Stimulated activated CD4-positive, alpha-beta T cell treated with anti-CD3 and anti-CD28 coated beads, Interleukin-2, amount 100 ng/mL, for 4 hours (primary cell): ENCODE measurements around the gene DDX54.

ENCODE experiments used
- DNase-seq: peaks from one replicate; pipeline ENCODE4 v3.0.0-alpha.2; 2020; ENCODE audit warnings: low read depth

Gene DDX54

DNA sequence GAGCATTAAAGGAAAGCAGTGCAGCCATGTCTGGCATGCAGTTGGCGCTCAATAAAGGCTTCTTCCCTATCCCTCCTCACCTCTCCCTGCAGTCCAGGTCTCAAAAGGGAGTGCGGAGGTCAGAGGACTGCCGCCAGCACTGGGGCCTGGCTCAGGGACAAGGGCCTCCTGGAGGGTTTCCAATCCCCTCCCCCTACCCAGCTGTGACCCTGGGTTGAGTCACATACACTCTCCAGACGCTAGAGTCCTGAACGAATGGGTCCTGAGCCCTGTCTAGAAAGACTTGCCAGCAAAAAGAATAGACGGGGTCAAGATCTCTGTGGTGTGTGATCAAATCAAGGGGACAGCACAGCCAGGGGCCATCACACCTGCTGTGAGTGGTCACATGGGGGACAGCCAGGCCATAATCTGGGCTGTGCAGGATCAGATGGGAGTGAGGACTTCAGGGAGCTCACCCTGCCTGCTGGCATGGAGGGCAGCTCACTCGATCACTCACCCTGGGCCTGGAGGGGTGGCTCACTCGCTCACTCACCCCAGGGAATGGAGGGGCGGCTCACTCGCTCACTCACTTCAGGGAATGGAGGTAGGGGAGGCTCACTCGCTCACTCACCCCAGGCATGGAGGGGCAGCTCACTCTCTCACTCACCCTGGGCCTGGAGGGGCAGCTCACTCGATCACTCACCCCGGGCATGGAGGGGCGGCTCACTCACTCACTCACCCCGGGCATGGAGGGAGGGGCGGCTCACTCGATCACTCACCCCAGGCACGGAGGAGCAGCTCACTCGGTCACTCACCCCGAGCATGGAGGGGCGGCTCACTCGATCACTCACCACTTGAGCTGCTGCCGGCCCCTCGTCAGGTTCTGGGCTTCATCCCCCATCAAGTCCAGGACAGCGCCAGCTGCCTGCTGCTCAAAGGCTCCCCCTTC, 22.9 kb downstream of the DDX54 start:
- no peak for DNase-seq

DNA sequence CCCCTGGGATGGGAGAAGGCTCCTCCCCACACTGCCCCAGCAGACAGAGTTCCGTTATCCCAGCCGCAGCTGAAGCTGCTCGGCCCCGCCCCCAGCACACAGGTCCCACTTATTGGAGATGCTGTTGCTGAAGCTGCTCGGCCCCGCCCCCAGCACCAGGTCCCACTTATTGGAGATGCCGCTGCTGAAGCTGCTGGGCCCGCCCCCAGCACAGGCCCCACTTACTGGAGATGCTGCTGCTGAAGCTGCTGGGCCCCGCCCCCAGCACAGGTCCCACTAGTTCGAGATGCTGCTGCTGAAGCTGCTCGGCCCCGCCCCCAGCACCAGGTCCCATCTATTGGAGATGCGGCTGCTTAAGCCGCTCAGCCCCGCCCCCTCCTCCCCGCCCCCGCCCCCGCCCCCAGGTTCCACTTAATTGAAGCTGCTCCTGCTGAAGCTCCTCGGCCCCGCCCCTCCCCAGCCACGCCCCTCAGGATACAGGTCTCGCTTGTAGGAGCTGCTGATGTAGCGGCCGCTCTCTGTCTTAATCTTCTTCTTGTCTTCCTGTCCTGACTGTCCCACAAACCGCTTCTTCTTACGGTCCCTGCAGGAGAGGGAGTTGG, 23.8 kb downstream of the DDX54 start:
- no peak for DNase-seq

DNA sequence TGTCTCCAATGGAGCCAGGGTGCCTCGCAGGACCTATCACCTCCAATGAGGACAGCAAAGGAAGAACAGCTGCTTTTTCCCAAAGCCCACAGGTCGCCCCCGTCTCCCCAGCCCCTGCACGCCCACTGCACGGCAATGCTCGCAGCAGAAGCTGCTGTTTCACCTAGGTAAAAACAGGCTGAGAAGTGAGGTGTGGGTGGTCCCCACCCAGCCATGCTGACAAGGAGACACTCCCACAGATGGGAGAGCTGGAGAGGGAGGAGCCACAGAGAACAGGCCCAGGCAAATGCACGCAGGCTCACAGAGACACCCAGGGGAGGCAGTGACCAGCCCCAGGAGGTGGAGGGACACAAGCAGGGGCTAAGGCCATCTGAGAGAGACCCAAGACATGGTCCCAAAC, 25.3 kb downstream of the DDX54 start:
- DNase-seq: no peak

DNA sequence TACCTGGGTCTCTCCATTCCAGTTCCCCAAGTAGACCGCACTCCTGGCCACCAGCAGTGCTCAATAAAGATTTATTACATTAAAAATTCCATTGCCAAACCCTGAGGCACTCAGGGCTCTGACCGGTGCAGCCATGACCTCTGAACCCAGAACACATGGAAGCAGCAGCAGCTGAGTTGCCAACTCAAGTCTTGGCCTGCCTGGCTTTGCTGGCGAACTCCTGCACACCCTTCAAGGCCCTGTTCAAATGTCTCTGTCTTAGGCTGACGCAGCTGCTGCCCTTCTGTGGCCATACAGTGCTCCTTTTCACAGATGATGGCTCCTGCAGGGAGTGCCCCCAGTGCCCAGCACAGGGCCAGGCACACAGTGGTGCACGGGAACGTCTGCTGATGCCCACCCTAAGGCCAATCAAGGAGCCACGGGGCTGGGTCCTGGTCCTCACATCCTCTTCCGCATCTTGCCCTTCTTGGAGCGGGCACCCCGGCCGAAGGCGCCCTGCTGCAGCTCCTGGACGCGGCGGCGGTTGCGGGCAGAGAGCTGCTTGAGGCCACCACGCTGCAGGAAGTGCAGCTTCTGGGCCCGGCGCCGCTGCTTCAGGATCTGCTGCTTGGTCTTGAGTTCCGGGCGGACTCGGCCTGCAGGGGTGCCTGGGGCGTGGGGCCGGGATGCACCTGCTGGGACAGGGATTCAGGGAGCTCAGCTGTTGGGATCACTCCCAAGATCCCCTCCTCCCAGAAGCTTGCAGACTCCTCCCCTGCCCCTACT, 26.7 kb downstream of the DDX54 start:
- DNase-seq: no peak

DNA sequence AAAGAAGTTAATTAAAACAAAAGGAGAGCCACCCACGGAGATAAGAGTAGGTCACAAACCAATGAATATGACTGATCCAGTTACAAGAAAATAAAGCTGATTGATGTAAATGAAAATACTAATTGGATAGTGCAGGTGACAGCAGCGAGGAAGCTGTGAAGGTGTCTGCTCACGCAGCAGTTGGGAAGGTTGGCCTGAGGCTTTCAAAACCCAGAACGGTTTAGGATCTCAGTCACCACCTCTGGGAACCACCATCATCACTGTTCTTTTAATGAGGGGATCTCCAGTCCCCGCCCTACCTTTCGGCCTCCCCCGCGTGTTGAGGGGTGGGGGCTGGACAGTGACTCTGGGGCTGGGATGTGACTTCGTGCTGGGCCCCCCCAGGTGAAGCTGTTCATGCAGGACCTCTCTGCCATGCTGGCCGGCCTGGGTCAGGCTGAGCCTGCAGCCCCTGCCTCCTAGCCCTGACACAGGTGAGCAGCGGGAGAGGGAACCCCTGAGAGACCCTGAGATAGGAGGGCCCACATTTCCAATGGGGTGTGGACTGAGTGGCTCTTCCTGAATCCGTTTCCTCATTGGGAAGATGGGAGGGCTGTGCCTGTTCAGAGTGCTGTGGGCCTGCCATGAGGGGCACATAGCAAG, 27.9 kb downstream of the DDX54 start:
- DNase-seq: no peak

DNA sequence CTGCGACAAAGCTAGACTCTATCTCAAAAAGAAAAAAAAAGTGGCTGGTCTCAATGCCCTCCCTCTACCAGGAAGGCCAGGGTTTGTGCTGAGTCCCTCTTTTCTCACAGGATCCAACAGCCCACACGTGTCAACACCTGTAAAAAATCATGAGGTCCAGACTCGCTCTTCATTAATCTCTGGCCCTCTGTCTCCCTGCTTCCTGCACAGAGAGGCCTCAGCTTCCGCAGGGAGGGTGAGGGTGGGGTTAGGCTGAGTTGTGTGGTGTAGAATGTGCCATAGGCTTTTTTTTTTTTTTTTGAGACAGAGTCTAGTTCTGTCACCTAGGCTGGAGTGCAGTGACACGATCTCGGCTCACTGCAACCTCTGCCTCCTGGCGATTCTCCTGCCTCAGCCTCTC, 29.6 kb downstream of the DDX54 start:
- no peak for DNase-seq

DNA sequence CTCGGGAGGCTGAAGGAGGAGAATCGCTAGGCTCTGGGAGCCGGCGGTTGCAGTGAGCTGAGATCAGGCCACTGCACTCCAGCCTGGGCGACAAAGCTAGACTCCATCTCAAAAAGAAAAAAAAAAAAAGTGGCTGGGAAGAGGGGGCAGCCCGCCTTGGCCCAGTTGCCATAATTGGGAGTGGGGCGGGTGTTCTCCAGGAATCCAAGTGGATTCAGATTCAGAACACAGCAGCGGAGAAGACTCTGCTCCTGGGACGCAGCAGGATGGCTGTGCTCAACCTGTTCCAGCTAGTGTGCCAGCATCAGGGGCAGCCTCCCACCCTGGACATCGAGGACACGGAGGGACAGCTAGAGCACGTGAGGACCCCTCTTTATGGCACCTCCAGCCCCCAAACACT, 30.2 kb downstream of the DDX54 start:
- no peak for DNase-seq

DNA sequence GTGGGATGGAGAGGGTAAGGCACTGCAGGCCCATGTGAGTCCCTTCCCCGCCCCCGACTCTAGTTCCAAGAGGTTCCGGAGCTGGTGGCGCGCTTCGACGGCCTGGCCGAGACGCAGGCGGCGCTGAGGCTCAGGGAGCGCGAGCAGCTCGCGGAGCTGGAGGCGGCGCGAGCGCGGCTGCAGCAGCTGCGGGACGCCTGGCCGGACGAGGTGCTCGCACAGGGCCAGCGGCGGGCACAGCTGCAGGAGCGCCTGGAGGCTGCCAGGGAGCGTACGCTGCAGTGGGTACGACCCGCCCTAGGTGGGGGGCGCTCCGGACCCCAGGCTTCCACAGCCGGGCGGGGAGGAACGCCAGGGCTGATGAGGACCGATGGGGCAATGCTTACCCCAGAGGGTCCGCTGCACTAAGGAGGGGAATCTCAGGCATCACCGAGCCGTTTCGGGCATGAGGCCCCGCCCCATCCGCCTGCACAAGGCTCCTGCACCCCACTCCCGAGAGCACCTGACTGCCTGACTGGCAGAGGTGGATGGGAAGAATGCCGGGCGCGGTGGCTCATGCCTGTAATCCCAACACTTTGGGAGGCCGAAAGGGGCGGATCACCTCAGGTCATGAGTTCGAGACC, 30.8 kb downstream of the DDX54 start:
- no peak for DNase-seq

DNA sequence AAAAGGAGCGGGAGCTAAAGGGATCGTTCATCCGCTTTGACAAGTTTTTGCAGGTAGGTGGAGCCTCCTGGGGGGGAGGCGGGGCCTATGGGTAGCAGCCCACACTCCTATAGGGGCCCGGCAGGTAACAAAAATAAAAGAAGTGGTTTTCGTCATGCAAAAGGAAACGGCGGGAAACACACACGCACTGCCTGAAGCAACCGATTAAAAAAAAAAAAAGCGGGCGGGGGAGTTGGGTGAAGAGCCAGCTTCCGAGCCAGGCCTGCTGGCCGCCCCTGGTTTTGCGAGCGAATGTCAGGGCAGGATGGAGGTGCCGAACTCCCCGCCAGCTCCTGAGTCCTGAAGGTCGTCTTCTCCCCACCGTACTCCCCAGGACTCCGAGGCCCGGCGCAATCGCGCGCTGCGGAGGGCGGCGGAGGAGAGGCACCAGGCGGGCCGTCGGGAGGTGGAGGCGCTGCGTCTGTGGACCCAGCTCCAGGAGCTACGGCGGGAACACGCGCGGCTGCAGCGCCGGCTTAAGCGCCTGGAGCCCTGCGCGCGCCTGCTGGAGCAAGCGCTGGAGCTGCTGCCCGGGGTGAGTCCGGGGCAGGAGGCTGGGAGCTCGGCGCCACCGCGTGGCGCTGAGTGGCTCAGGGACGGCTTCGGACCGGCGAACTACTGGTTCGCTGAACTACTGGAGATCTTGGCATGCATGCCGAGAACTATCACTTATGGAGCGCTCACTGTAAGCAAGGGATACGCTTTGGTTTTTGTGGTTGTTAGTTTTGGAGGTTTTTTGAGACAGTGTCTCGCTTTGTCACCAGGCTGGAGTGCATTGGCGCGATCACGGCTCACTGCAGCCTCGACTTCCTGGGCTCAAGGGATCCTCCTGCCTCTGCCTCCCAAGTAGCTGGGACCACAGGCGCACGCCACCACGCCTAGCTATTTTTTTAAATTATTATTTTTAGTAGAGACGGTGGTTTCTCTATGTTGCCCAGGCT, 32.2 kb downstream of the DDX54 start:
- DNase-seq: peak; percentile 47

DNA sequence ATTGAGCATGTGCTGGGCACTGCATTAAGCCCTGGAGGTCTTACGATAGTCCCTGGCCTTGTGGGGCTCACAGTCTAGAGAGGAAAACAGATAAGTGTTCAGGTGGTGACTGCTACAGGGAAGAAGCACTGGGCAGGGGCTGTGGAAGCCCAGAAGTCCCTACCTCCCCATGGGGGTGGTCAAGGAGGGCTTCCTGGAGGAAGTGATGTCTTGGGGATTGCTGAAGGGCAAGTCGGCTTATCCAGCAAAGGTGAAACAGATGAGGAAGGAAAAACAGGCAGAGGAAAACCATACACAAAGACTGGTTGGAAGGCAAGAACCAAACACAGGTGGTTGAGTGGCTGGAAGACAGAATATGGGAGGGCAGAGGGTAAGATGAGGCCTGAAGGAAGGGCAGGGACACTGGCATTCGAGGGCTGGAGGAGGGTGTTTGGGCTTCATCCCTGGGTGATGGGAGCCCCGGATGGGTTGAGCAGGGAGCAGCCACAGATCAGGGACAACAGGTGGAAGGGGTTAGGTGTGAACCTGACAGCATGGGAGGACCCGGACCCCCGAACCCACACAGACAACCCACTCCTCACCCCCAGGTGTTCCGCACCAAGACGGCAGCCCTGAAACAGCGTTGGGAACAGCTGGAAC, 33.0 kb downstream of the DDX54 start:
- DNase-seq: no peak

DNA sequence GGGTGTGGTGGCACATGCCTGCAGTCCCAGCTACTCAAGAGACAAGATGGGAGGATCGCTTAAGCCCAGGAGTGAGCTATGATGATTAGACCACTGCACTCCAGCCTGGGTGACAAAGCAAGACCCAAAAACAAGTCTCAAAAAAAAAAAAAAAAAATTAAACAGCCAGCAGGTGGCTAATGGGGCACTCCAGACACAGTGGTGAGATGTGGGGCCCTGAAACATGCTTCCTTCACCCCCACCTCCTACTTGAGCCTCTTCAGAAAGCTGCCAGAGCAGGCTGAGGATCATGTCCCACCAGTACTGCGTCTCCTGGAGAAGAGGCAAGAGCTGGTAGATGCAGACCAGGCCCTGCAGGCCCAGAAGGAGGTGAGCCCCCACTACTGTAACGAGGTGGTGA, 33.6 kb downstream of the DDX54 start:
- no peak for DNase-seq

DNA sequence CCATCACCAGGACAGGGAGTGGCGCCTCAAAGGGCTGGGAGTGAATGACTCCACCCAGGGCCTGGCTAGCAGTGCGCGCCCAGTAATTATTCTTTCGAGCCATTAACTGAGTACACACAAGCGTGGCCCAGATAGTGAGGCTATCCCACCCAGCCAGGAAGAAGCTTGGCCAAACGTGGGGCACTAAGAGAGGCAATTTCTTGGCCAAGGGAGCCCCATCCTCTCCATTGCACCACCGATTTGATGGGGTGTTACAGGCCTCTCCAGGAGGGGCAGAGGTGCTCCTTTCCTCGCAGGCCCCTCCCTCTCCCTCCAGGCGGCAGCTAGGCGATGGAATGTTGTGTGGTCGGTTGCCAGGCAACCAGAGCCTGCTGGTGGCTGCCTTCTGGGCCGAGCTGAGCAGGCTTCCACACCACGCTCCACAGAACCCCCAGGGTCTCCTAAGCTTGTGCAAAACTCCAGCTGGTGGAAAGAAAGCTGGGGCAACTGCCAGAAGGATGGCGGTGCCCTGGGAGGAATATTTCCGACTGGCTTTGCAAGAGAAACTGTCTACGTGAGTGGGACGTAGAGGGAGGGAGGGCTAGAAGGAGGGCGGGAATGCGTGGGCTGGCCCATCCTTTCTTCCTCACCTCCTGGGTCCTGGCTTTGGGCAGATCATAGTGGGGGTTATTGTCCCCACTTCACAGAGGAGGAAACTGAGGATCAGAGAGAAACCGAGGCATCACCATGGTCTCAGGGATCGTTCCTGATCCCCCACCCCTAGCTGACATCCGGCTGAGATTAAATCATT, 35.7 kb downstream of the DDX54 start, which contains the start of gene CFAP73:
Gene CFAP73, plus strand, starts transcription at position 364 of the 790 bp plus-strand sequence. Its CDS starts 134 bp downstream, at position 498.
- no peak for DNase-seq

DNA sequence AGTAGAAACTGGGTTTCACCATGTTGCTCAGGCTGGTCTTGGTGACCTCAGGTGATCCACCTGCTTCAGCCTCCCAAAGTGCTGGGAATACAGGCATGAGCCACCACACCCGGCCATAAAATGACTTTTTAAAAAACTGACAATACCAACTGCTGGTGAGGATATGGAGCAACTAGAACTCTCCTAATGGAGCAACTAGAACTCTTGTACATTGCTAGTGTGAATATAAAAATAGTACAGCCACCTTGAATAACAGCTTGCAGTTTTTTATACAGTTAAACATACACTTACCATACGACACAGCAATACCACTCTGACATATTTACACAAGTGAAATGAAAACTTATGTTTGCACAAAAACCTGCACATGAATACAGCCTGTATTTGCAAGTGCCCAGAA, 38.3 kb downstream of the DDX54 start:
- DNase-seq: no peak

DNA sequence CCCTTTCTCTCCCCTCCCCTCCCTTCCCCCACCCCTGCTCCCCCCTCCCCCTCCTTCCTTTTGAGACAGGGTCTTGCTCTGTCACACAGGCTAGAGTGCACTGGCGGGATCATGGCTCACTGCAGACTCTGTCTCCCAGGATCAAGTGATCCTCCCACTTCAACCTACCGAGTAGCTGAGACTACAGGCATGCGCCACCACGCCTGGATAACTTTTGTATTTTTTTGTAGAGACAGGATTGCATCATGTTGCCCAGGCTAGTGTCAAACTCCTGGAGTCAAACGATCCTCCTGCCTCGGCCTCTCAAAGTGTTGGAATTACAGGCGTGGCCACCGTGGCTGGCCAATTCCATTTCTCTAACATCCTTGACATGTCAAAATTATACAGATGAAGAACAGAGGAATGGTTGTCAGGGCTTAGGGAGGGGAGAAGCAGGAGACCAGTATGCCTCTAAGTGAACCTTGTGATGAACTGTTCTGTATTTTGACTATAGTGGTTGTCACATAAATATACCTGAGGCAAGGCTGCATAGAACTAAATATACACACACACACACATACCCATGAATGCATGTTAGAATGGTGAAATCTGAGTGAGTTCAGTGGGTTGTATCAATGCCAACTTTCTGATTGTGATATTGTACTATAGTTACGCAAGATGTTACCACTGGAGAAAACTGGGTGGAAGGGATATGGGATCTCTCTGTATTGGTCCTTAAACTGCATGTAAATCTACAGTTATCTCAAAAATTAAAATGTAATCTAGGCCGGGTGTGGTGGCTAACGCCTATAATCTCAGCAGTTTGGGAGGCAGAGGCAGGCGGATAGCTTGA, 39.3 kb downstream of the DDX54 start:
- DNase-seq: no peak

DNA sequence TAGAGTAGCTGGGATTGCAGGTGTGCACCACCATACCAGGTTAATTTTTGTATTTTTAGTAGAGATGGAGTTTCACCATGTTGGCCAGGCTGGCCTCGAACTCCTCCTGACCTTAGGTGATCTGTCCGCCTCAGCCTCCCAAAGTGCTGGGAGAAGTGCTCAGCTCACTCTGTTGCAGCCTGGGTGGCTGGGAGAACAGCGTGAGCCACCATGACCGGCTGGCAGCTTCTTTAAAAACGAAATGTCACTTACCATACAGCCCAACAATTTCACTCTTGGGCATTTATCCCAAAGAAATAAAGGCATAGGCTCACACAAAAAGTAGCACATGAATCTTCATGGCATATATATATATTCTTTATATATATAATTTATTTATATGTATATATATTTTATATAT, 40.5 kb downstream of the DDX54 start:
- DNase-seq: no peak

DNA sequence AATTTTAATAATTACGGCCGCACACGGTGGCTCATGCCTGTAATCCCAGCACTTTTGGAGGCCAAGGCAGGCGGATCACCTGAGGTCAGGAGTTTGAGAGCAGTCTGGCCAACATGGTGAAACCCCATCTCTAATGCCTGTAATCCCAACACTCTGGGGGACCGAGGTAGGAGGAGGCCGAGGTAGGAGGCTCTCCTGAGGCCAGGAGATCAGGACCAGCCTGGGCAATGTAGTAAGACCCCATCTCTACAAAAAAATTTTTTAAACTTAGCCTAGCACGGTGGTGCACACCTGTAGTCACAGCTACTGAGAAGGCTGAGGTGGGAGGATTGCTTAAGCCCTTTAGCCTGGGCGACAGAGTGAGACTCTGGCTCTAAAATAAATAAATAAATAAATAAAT, 41.3 kb downstream of the DDX54 start:
- DNase-seq: no peak

DNA sequence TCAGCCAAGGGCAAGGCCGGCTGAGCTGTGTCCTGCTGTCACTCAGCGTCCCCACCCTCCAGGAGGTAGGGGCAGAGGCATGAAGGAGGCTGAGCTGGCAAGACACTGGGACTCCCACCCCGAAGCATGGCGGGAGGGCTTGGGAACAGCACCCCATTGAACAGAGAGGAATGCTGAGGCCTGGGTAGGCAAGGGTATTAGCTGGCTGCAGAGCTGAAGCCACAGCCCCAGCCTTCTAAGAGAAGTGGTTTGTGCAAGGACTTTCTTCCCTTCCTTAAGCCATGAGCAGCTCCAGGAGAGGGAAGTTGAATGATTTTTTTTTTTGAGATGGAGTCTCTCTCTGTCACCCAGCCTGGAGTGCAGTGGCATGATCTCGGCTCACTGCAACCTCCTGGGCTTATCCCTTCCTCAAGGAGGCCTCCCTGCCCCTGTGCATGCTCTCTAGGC, 42.4 kb downstream of the DDX54 start:
- no peak for DNase-seq

DNA sequence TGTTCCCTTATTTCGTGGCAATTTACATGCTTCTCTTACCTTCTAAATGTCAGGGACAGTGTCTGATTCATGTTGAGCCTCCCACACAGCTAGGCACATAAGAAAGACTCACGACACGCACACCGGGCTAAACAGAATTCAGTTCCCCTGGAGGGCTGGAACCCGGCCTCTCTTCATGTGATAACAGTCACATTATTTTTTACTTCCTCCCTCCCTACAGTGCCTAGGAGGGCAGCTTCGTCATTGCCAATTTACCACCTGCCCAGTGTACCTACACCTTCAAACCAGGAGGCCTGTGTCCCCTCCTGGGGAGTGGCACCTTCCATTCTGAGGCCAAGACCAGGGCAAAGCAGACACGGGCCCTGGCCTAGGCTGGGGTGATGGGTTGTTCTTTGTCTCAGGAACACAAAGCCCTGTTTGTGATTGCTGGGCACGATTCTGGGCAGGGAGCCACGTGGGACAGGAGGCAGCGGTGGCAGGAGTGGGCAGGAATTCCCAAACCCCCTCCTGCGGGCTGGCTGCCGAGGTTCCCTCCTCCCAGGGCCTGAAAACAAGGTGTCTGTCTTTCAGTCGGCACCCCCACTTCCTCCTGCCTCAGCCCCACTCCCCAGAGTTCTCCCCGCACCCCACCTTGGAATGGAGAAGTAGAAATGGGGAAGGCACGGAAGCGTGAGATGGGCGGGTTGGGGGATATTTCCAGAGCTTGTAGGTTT, 42.9 kb downstream of the DDX54 start:
- DNase-seq: no peak
